ENCODE results near the gene CHRNB1. TPM values are rescaled to one million over a fixed set of nuclear protein-coding genes. Genes with fewer than 3 reads are reported as not detected.

The CHRNB1 gene
- total RNA-seq, 4 donors from 2014 or later: 3.0 to 10.9 (median 7.4) TPM

GRCh38 chr17:7438656-7439460 lies 6.0 kb upstream of the CHRNB1 start:
- ATAC-seq (ENCODE audit: low FRiP score) (no peak), DNase-seq (ENCODE audit: low spot score) (no peak)
- TF ChIP-seq, protein P1, sequence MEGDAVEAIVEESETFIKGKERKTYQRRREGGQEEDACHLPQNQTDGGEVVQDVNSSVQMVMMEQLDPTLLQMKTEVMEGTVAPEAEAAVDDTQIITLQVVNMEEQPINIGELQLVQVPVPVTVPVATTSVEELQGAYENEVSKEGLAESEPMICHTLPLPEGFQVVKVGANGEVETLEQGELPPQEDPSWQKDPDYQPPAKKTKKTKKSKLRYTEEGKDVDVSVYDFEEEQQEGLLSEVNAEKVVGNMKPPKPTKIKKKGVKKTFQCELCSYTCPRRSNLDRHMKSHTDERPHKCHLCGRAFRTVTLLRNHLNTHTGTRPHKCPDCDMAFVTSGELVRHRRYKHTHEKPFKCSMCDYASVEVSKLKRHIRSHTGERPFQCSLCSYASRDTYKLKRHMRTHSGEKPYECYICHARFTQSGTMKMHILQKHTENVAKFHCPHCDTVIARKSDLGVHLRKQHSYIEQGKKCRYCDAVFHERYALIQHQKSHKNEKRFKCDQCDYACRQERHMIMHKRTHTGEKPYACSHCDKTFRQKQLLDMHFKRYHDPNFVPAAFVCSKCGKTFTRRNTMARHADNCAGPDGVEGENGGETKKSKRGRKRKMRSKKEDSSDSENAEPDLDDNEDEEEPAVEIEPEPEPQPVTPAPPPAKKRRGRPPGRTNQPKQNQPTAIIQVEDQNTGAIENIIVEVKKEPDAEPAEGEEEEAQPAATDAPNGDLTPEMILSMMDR (IDR thresholded peaks at IDR 0.05): no peak

GRCh38 chr17:7439462-7440112 lies 5.3 kb upstream of the CHRNB1 start, which contains the start of gene FGF11:
Gene FGF11, plus strand, starts transcription at chr17:7439512. Its CDS starts 109 bp downstream, at chr17:7439621.
- ATAC-seq (ENCODE audit: low FRiP score) (no peak), DNase-seq (ENCODE audit: low spot score) (no peak)
- TF ChIP-seq, protein P1 (IDR thresholded peaks at IDR 0.05): no peak

DNA sequence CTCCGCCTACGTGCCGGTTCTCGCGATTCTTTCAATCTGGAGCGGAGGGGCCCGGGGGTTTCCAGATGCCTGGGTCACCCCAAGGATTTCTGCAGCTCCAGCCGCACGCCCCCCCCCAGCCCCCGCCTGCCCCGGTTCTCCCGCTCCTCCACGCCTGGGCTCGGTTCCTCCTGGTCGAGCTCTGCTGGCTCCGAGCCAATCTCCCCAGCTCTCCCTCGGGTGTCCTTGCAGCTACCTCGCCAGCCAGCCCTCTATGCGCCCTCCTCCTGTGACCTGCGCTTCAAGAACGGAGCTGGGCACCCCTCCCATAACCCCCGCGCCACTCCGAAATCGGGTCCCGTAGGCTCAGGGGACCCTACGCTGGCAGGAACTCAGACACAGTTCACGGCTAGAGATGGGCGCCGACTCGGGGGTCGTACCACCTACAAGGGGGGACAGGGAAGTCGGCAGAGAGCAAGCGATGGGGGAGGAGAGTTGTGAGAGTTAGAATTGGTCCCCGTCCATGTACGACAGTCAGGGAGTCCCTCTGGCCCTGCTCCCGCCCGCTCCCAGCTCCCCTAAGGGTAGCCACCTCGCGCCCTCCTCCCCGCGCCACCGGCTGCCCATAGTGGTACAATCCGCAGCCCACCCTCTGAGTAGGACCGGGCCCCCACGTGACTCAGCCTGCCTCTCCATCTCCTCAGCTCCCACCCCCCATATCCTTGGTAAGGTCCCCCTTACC lies 4.6 kb upstream of the CHRNB1 start:
- TF ChIP-seq, protein P1 (IDR thresholded peaks at IDR 0.05): no peak
- DNase-seq (ENCODE audit: low spot score) (peak; percentile 57), ATAC-seq (ENCODE audit: low FRiP score) (no peak)

- ATAC-seq (ENCODE audit: low FRiP score) (no peak), DNase-seq (ENCODE audit: low spot score) (no peak)
These were observed 4.0 kb upstream of the CHRNB1 start for GRCh38 chr17:7440834-7441195.

GRCh38 chr17:7441266-7441665 lies 3.6 kb upstream of the CHRNB1 start:
- TF ChIP-seq, protein P1 (IDR thresholded peaks at IDR 0.05): no peak
- no peak for DNase-seq (ENCODE audit: low spot score)
- no peak for ATAC-seq (ENCODE audit: low FRiP score)

More at GRCh38 chr17:7440834-7441195, 4.0 kb upstream of the CHRNB1 start:
- TF ChIP-seq, protein P1 (IDR thresholded peaks at IDR 0.05): no peak

DNA sequence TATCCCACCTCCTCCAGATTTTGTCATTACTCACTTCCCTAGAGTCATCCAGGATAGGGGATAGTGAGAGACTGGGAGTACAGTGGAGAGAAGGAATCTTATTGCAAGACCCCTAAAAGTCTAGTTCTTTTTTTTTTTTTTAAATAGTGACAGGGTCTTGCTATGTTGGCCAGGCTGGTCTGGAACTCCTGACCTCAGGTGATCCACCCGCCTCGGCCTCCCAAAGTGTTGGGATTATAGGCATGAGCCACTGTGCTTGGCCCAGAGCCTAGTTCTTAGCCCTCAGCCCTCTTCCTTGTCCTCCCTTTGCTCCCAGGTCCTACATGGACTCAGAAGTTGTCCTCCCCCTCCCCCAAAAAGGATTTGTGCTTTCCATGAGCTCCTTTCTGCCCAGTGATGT lies 2.7 kb upstream of the CHRNB1 start:
- ATAC-seq (ENCODE audit: low FRiP score) (no peak), DNase-seq (ENCODE audit: low spot score) (no peak)
- TF ChIP-seq, protein P1 (IDR thresholded peaks at IDR 0.05): no peak

All from omental fat pad (tissue), 4 donors.